Activated naive CD4-positive, alpha-beta T cell treated with anti-CD3 and anti-CD28 coated beads, Interleukin-2, amount 50 U/mL, for 72 hours (primary cell): ENCODE results near the gene SUGCT. TPM values are rescaled to one million over a fixed set of nuclear protein-coding genes. Genes with fewer than 3 reads are reported as not detected.

Source experiments
- ATAC-seq, 2 donors: fragments of 150-1000 bp; cut with Tn5 transposase; 2 replicates each; pipeline ENCODE4 v1.10.0; 2021; ENCODE audit warnings: mild to moderate bottlenecking in 2 of 2, moderate library complexity in 2 of 2
- DNase-seq, 2 donors: peaks; one replicate each; pipeline ENCODE4 v3.0.0; 2021 to 2022; ENCODE audit warnings: low spot score in 2 of 2
- H3K27ac Mint-ChIP-seq, 2 donors: one replicate each; pipeline ENCODE4 v1.8.0; 2022; ENCODE audit warnings: mild to moderate bottlenecking in 2 of 2, mixed read lengths in 2 of 2
- H3K36me3 Mint-ChIP-seq, 2 donors: one replicate each; pipeline ENCODE4 v1.8.0; 2022; ENCODE audit warnings: mixed read lengths in 2 of 2
- H3K9me3 Mint-ChIP-seq, 2 donors: one replicate each; pipeline ENCODE4 v1.8.0; 2022; ENCODE audit warnings: mixed read lengths in 2 of 2
- total RNA-seq, 2 donors: library from RNA; stranded (reverse); gene quantifications; one replicate each; pipeline ENCODE4 v1.2.3, GENCODE V29; 2022

Gene SUGCT
- total RNA-seq, 2 donors from 2014 or later, result 1.1 to 1.8 TPM

DNA sequence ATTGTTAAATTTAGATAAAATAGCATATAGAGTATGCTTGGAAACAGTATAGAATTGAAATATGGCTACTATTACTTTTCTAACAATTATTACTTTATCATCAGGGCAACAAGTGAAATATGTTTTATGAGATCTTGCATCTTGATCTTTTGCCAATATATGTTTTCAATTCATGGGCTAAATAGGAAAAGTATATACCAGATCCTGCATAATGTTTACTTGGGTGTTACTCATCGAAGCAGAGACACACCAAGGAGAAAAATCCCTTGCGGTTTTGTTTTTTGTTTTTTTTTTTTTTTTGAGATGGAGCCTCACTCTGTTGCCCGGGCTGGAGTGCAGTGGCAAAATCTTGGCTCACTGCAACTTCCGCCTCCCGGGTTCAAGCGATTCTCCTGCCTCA lies 541.4 kb downstream of the SUGCT start:
- ATAC-seq, result no peak
- no peak overlapping the region for H3K27ac Mint-ChIP-seq
- H3K36me3 Mint-ChIP-seq, result no peaks in the 10 kb centered on the region
- no peaks in the 10 kb centered on the region for H3K9me3 Mint-ChIP-seq
- DNase-seq, result no peak

GRCh38 chr7:40680657-40681056 lies 545.9 kb downstream of the SUGCT start:
- Mint-ChIP-seq H3K27ac (no peak overlapping the region), H3K36me3 (no peaks in the 10 kb centered on the region), H3K9me3 (no peaks in the 10 kb centered on the region)
- DNase-seq, result no peak
- peak; percentile 52 to 64 for ATAC-seq

DNA sequence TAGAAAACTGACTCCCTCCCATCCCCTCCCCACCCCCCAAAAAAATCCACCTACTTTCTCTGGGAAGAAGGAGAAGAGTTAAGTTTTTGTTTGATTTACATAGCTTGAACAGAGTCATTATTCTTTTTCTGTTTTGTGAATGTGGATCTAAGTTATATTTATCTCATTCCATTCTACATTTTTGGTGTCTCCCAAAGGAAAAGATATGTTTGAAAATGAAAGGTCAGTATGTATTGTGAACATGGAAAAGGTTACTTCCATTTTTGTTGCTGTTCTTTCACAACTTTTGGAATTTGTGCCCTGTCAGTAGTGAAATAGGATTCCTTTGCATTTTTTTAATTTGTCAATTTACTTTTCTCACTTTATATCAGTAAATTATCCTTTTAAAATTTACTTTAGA lies 547.9 kb downstream of the SUGCT start:
- Mint-ChIP-seq H3K9me3 (no peaks in the 10 kb centered on the region), H3K27ac (no peak overlapping the region), H3K36me3 (no peaks in the 10 kb centered on the region)
- no peak for ATAC-seq
- DNase-seq, result no peak

DNA sequence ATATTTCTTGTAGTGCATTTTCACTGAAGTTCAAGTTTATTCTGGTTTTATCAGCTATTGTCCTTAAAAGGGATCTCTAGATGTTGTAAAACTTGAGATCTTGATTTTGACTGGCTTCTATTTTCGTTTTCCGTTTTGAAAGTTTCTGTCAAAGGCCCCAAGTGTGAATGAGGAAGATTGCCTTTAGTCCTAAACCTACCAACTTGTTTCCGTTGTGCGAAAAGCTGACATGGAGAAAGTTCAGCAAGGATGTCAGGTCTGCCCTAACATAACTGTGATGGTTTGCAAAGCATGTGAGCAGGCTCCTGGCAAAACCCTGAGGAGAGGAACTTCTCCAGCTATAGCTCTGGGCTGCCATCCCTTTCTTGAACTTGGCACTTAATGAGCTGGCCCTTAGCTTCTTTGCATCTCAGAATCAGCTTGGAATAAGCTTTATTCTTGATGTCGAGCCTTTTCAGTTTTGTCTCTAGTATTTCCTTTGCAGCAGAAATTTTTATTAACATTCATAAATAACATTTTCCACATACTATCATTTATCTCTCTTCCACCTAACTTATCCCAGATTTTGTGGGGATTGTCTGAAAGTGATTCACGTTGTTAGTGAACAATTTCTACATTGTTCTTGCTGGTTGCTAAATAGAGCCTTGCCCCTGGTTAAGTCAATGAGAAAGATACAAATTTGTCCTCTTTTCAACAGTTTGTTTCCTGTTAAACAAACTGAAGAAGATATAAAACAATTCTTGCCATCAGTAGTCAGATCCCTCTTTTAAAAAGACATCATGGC lies 559.4 kb downstream of the SUGCT start:
- no peak overlapping the region for H3K27ac Mint-ChIP-seq
- no peak for ATAC-seq
- DNase-seq, result no peak
- H3K36me3 Mint-ChIP-seq, result no peaks in the 10 kb centered on the region
- no peaks in the 10 kb centered on the region for H3K9me3 Mint-ChIP-seq

GRCh38 chr7:40694991-40695390 lies 560.2 kb downstream of the SUGCT start:
- DNase-seq (no peak), ATAC-seq (no peak)
- H3K36me3 Mint-ChIP-seq, result no peaks in the 10 kb centered on the region
- H3K27ac Mint-ChIP-seq, result no peak overlapping the region
- no peaks in the 10 kb centered on the region for H3K9me3 Mint-ChIP-seq

DNA sequence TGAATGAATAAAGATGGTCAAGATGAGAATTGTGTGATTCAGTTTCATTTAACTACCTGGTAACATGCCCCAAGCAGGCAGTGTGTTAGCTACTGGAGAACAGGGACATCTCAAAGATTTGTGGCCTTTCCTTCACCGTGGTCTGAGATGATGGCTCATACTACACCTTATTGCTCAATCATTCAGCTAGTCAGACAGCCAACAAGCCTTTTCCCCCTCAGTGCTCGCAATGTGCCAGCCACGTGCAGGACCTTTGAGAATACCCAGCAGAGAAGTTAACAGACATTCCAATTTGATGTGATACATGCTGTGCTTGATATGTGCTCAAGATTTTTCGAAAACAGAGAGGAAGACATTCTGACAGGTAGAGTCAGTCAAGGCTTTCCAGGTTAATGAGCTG lies 562.8 kb downstream of the SUGCT start:
- Mint-ChIP-seq H3K27ac (no peak overlapping the region), H3K9me3 (no peaks in the 10 kb centered on the region), H3K36me3 (no peaks in the 10 kb centered on the region)
- no peak for DNase-seq
- ATAC-seq, result peak in 1 of 2 donors; percentile 33

GRCh38 chr7:40698214-40698920 lies 563.6 kb downstream of the SUGCT start:
- no peaks in the 10 kb centered on the region for H3K36me3 Mint-ChIP-seq
- H3K9me3 Mint-ChIP-seq, result no peaks in the 10 kb centered on the region
- ATAC-seq, result no peak
- H3K27ac Mint-ChIP-seq, result no peak overlapping the region
- DNase-seq, result no peak

DNA sequence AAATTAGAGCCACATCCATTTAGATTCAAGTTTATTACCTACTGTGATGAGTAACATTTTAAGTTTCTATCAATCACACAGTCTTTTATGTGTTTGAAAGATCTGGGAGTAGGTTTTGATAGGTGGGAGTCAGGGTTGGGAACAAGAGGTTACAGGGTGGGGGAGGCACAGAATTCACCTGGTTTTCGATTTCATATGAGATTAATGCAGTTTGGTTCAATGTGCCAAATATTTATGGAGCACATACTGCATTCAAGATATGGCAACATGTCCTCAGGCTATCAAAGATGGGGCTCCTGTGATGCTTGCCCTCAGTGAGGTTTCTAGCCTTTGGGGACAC lies 564.1 kb downstream of the SUGCT start:
- ATAC-seq, result no peak
- Mint-ChIP-seq H3K27ac (no peak overlapping the region), H3K36me3 (no peaks in the 10 kb centered on the region), H3K9me3 (no peaks in the 10 kb centered on the region)
- DNase-seq, result no peak

DNA sequence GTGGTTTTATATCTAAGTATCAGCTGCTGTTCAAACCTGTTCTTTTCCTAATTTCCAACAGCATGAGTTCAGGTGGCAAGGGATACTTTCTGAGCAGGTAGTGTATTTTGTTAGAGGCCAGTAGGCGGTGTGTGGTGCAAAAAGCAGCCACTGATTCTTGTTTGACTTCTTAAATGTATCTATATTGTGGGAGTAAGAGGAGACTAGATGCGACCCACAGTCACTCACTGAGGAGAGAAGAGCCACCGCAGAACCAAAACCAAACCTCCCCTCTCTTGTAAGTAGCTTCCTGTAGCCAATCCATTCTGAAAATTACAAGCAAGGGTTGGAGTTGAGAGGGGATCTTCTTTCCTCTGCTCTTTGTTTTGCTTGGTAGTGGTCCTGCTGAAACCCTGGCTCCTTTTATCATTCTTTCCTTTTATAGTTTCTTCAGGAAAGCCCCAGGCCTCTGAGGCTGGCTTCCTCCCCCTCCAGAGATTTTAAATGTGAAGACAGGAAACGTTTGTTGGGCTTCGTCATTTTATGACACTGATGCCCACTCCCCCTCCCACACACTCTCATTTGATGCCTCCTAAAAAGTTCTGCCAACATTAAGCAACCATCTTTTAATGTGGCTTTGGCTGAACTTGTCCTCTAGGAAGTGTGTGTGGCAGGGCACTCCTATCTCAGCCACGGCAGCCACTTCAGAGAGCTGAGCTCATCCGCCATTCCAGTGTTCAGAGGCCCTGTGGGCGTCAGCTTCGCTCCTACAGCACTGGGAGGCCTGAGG lies 566.0 kb downstream of the SUGCT start:
- peak; percentile 4 to 63 for DNase-seq
- H3K9me3 Mint-ChIP-seq, result no peaks in the 10 kb centered on the region
- H3K27ac Mint-ChIP-seq, result peak overlapping the region; percentile 61 to 85
- H3K36me3 Mint-ChIP-seq, result no peaks in the 10 kb centered on the region
- peak; percentile 83 to 84 for ATAC-seq

DNA sequence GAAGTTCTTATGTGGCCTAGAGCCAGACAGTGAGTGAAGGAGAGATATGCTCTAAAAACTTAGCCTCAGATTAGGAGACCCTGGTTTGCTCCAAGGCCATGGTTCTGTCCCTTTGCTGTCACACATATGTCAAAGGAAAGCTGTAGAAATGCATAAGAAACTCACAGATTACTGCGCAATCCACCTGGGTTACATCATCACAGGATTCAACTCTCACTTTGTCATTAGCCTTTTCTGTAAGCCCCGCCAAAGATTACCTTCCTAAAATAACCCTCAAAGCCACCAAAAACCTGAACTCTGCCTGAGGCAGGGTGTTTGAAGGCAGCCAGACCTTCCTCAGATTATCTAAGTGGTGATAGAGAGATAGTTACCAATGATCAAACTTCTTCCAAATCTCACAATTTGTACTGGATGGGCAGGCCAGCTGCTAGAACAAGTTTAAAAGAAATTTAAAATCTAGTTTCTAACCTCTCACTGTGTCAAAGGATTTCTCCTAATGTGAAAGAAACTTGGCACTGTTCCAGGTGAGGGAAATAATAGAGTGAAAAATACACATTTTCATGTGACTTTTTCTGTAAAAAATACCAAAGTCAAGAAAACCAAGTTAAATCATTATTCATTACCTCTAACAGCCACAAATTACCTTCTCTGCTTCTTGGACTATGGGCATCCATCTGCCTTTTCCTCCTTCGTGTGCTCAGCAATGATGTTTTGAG lies 567.2 kb downstream of the SUGCT start:
- Mint-ChIP-seq H3K27ac (no peak overlapping the region), H3K36me3 (no peaks in the 10 kb centered on the region), H3K9me3 (no peaks in the 10 kb centered on the region)
- no peak for ATAC-seq
- DNase-seq, result no peak

- no peaks in the 10 kb centered on the region for H3K9me3 Mint-ChIP-seq
- no peak for ATAC-seq
- no peak for DNase-seq
- H3K36me3 Mint-ChIP-seq, result no peaks in the 10 kb centered on the region
- no peak overlapping the region for H3K27ac Mint-ChIP-seq
Measured at GRCh38 chr7:40704172-40704571, 569.4 kb downstream of the SUGCT start.

DNA sequence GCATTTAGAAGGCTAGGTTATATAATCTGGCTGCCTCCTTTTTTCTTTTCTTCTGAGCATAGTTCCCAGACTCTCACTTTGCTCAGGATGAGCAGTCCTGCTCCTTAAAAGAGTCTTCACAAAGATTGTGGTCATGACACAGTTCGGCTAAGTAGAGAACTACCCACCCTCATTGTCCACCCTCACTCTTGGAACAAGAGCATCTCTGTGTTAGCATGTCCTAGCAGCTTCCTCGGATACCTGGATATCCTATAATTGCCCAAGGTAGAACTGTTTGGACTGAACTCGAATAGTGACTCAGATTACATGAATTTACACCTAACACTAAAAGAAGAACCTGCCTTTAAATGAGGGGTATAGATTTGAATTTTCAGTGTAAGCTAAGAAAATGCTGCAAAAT lies 572.0 kb downstream of the SUGCT start:
- H3K36me3 Mint-ChIP-seq, result no peaks in the 10 kb centered on the region
- H3K9me3 Mint-ChIP-seq, result no peaks in the 10 kb centered on the region
- ATAC-seq (no peak), DNase-seq (no peak)
- no peak overlapping the region for H3K27ac Mint-ChIP-seq

- ATAC-seq, result peak; percentile 78 to 88
- no peak for DNase-seq
- Mint-ChIP-seq H3K36me3 (no peaks in the 10 kb centered on the region), H3K9me3 (no peaks in the 10 kb centered on the region), H3K27ac (no peak overlapping the region)
Measured at GRCh38 chr7:40709062-40709964, 574.5 kb downstream of the SUGCT start.

DNA sequence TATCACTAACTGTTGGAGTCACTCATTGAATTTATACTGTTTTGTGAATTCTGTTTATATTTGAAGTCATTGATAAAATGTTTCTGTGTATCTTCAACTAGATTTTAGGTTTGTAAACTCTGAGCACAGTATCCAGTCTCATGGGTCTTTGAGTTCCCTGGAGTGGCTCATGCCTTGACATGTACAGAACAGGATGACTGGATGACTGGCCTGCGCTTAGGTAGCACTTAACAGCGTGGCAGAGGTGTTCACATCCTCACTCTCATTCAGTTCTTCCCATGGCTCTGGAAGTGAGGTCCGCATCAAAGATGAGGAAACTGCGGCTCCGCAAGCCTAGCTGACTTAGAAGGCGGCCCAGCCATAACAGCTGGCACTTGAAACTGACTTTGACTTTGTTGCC lies 576.9 kb downstream of the SUGCT start:
- DNase-seq, result no peak

DNA sequence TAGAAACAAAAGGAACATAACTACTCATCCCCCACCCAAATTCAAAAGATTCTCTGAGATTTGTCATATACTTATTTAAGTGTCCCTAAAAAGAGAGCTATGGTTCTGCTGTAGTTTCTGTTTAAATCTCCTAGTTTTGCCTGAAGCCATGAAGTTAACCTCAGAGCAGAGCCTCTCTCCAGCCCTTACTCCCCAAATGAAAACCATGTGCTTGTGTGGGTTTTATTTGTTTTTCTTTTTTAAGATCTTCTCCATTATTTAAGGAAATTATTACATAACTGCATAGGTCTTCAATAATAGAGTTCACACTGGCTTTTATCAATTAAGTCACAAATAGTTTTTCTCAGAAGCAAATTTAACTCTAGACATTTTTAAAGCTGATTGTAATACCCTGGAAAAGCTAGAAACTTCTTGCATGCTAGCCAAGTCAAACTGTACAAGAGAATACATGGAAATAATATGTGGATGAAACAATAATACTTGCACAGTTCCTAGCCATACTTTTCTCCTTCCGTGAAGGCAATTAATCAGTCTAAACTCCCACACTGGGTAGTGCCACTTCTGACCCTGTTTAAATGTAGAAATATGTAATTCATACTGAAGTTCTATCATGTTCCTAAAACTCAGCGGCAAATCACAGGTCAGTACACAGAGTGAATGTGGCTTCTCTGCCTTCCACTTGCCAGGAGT lies 579.7 kb downstream of the SUGCT start:
- H3K27ac Mint-ChIP-seq, result no peak overlapping the region
- ATAC-seq (no peak), DNase-seq (no peak)
- H3K9me3 Mint-ChIP-seq, result no peaks in the 10 kb centered on the region
- H3K36me3 Mint-ChIP-seq, result peaks cover 0 to 4% of the 10 kb centered on the region in 2 donors

More for the DNA sequence above, 576.9 kb downstream of the SUGCT start:
- no peaks in the 10 kb centered on the region for H3K36me3 Mint-ChIP-seq
- H3K9me3 Mint-ChIP-seq, result no peaks in the 10 kb centered on the region
- no peak for ATAC-seq
- no peak overlapping the region for H3K27ac Mint-ChIP-seq
